Measurements from ENCODE around the gene CCDC85C. TPM values are rescaled to one million over a fixed set of nuclear protein-coding genes. Genes with fewer than 3 reads are reported as not detected.

The CCDC85C gene
- total RNA-seq, 4 donors from 2014 or later = 0.88 to 56.3 (median 13.6) TPM

DNA sequence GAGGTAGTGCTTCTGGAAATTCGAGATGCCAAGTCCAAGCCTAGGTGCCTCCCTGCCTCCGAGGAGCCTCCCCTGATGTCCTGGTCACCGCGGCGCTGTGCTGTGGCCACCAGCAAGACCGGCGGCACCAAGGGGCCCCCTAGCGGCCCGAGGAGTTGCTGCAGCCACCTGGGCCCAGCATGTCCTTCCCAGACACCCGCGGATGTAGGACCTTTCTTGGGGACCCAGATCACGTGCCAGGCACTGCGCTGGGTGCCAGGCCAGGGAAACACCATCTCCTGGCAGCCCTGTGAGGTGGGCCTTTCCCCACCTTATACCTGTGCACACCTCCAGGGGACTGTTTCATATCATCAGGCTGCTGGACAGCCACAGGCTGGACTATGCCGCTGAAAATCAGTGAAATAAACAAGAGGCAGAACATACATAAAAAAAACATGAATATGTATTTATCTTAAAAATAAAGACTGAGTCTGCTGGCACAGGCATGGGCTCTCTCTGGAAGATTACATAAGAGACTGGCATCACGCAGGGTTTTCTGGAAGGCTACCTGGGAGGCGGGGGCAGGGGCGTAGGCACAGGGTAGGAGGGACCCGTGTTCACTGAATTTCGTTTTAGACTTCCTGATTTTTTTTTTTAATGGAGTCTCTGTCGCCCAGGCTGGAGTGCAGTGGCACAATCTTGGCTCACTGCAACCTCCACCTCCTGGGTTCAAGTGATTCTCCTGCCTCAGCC is 25.0 kb upstream of the CCDC85C start:
- H3K36me3 ChIP-seq = no peaks in the 10 kb centered on the region
- peak; percentile 74 to 78 for DNase-seq
- H3K27ac ChIP-seq = no peak overlapping the region
- no peak overlapping the region for H3K4me3 ChIP-seq
- no peaks in the 10 kb centered on the region for H3K4me1 ChIP-seq
- peak in 1 of 2 donors; percentile 26 for TF ChIP-seq POLR2A (IDR thresholded peaks at IDR 0.05)
- TF ChIP-seq, protein P1, sequence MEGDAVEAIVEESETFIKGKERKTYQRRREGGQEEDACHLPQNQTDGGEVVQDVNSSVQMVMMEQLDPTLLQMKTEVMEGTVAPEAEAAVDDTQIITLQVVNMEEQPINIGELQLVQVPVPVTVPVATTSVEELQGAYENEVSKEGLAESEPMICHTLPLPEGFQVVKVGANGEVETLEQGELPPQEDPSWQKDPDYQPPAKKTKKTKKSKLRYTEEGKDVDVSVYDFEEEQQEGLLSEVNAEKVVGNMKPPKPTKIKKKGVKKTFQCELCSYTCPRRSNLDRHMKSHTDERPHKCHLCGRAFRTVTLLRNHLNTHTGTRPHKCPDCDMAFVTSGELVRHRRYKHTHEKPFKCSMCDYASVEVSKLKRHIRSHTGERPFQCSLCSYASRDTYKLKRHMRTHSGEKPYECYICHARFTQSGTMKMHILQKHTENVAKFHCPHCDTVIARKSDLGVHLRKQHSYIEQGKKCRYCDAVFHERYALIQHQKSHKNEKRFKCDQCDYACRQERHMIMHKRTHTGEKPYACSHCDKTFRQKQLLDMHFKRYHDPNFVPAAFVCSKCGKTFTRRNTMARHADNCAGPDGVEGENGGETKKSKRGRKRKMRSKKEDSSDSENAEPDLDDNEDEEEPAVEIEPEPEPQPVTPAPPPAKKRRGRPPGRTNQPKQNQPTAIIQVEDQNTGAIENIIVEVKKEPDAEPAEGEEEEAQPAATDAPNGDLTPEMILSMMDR (IDR thresholded peaks at IDR 0.05) = peak; percentile 96 to 98 (median 98)
- H3K9me3 ChIP-seq = no peaks in the 10 kb centered on the region
- intact Hi-C loops (cut with DNase I; ENCODE audit: low total_unique reads) = loop anchor here (2.0 kb wide), 1 partner anchor 110 kb away; no protein-coding TSS in a partner anchor
- no peaks in the 10 kb centered on the region for H3K27me3 ChIP-seq

DNA sequence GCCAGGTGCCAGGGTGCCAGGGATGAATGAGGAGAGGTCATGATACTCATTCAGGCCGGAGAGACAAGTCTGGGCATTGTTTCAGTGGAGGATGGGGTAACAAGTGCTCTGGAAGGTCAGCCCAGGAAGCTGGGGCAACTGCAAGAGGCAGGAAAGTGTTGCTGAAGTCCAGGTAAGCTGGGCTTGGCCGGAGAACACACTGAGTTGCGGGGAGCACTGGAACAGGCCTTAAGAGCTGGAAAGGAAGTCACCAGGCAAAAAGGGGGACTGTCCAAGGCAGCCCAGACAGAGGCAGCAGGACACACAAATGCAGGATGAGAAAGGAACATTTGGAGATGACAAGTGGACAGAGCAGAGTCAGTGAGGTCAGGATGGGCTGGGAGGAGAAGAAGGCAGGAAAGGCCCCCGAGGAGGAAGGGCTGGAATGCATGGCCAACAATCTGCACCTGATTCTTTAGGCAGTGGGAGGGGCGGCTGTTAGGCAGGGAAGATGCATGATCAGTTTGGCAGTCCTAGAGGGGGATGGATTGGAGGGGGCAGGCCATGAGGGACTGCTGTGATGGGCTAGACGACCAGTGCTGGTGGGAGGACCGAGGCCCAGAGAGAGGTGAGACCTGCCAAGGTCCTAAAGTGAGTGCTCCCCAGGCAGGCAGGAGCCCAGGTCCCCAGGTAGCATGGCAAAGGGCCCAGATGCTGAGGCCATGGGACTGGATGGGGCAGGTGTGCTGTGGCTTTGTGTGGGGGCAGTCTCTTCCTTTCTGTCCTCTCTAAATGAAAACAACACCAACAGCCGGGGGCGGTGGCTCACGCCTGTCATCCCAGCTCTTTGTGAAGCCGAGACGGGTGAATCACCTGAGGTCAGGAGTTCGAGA is 23.7 kb upstream of the CCDC85C start:
- no peaks in the 10 kb centered on the region for H3K27me3 ChIP-seq
- intact Hi-C loops (cut with DNase I; ENCODE audit: low total_unique reads) = loop anchor here (2.0 kb wide), 1 partner anchor 109 kb away; no protein-coding TSS in a partner anchor
- no peak overlapping the region for H3K4me3 ChIP-seq
- no peaks in the 10 kb centered on the region for H3K36me3 ChIP-seq
- H3K9me3 ChIP-seq = no peaks in the 10 kb centered on the region
- H3K4me1 ChIP-seq = no peaks in the 10 kb centered on the region
- TF ChIP-seq POLR2A (IDR thresholded peaks at IDR 0.05) = no peak
- TF ChIP-seq, protein P1 (IDR thresholded peaks at IDR 0.05) = no peak
- no peak for DNase-seq
- H3K27ac ChIP-seq = no peak overlapping the region

DNA sequence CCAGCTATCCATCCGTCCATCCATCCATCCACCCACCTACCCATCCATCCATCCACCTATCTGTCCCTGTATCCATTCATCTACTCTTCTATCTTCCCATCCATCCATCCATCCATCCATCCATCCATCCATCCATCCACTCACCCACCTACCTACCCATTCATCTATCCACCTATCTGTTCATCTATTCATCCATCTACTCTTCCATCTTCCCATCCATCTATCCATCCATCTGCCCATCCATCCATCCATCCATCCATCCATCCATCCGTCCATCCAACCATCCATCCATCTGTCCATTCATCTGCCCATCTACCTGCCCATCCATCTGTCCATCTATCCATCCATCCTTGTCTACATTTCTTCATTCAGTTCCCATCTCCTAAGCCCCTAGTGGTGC is 23.1 kb upstream of the CCDC85C start:
- TF ChIP-seq POLR2A (IDR thresholded peaks at IDR 0.05) = no peak
- TF ChIP-seq, protein P1 (IDR thresholded peaks at IDR 0.05) = no peak
- no peak overlapping the region for H3K27ac ChIP-seq
- no peaks in the 10 kb centered on the region for H3K27me3 ChIP-seq
- H3K36me3 ChIP-seq = no peaks in the 10 kb centered on the region
- no peak for DNase-seq
- H3K4me3 ChIP-seq = no peak overlapping the region
- no peaks in the 10 kb centered on the region for H3K9me3 ChIP-seq
- intact Hi-C loops (cut with DNase I; ENCODE audit: low total_unique reads) = no loop called here
- no peaks in the 10 kb centered on the region for H3K4me1 ChIP-seq

DNA sequence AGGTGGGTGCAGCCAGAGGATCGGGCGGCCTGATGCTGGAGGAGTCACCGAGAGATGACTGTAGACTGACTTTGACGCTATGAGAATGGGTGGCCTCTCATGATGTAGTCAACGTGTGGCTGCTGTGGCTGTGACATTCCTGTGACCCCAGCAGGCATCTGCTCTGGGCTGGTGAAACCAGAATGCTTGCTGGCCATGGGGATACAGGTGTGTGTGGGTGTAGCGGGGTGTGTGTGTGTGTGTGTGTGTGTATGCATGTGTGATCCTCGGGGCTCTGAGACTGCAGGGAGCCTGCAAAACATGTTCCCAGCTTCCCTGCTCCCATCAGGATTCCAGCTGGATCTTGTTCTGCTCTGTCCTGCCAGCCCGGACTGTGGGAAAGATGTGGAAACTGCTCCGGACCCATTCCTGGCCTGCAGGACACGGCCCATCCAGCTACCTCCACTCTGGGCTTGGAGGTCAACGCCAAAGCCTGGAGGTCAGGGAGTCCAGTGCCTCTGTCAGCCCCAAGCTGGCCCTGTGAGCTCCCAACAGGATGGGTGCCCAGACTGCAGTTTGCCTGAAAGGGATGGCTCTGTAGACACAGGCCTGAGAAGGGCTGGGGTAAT is 22.1 kb upstream of the CCDC85C start:
- Histone ChIP-seq H3K9me3 (no peaks in the 10 kb centered on the region), H3K4me1 (no peaks in the 10 kb centered on the region), H3K27ac (no peak overlapping the region), H3K4me3 (no peak overlapping the region), H3K36me3 (no peaks in the 10 kb centered on the region), H3K27me3 (no peaks in the 10 kb centered on the region)
- intact Hi-C loops (cut with DNase I; ENCODE audit: low total_unique reads) = no loop called here
- TF ChIP-seq, protein P1 (IDR thresholded peaks at IDR 0.05) = no peak
- TF ChIP-seq POLR2A (IDR thresholded peaks at IDR 0.05) = no peak
- DNase-seq = no peak
